ENCODE results near the gene LCA5L. TPM values are rescaled to one million over a fixed set of nuclear protein-coding genes. Genes with fewer than 3 reads are reported as not detected.
A peak's percentile ranks its signal among the peaks of the same experiment; 100 is the strongest.

LCA5L gene
- total RNA-seq, 1 donor from 2014 or later = 2.6 TPM

- H3K4me1 Mint-ChIP-seq (ENCODE audit: unreplicated experiment) = no peaks in the 10 kb centered on the region
- H3K27me3 Mint-ChIP-seq = no peaks in the 10 kb centered on the region
- no peaks in the 10 kb centered on the region for H3K36me3 Mint-ChIP-seq
- no peak overlapping the region for H3K4me3 Mint-ChIP-seq
- H3K27ac Mint-ChIP-seq = no peak overlapping the region
- H3K9me3 Mint-ChIP-seq = no peaks in the 10 kb centered on the region
- no peak for TF ChIP-seq CTCF (conservative IDR thresholded peaks at IDR 0.05)
- DNase-seq (ENCODE audit: extremely low spot score, unreplicated experiment) = no peak
These were observed 23.0 kb upstream of the LCA5L start for GRCh38 chr21:39468559-39468958.

GRCh38 chr21:39467746-39468145 is 22.2 kb upstream of the LCA5L start:
- H3K27me3 Mint-ChIP-seq = no peaks in the 10 kb centered on the region
- no peaks in the 10 kb centered on the region for H3K9me3 Mint-ChIP-seq
- no peaks in the 10 kb centered on the region for H3K36me3 Mint-ChIP-seq
- peak overlapping the region; percentile 57 for H3K27ac Mint-ChIP-seq
- no peak for TF ChIP-seq CTCF (conservative IDR thresholded peaks at IDR 0.05)
- DNase-seq (ENCODE audit: extremely low spot score, unreplicated experiment) = no peak
- no peak overlapping the region for H3K4me3 Mint-ChIP-seq
- H3K4me1 Mint-ChIP-seq (ENCODE audit: unreplicated experiment) = no peaks in the 10 kb centered on the region

- H3K9me3 Mint-ChIP-seq = no peaks in the 10 kb centered on the region
- no peaks in the 10 kb centered on the region for H3K27me3 Mint-ChIP-seq
- DNase-seq (ENCODE audit: extremely low spot score, unreplicated experiment) = no peak
- H3K27ac Mint-ChIP-seq = no peak overlapping the region
- H3K36me3 Mint-ChIP-seq = no peaks in the 10 kb centered on the region
- no peak for TF ChIP-seq CTCF (conservative IDR thresholded peaks at IDR 0.05)
- H3K4me3 Mint-ChIP-seq = no peak overlapping the region
- H3K4me1 Mint-ChIP-seq (ENCODE audit: unreplicated experiment) = no peaks in the 10 kb centered on the region
These were observed 21.0 kb upstream of the LCA5L start for GRCh38 chr21:39466584-39466983.

GRCh38 chr21:39463308-39463707 is 17.7 kb upstream of the LCA5L start:
- H3K27ac Mint-ChIP-seq = no peak overlapping the region
- no peak overlapping the region for H3K4me3 Mint-ChIP-seq
- DNase-seq (ENCODE audit: extremely low spot score, unreplicated experiment) = no peak
- no peaks in the 10 kb centered on the region for H3K36me3 Mint-ChIP-seq
- no peaks in the 10 kb centered on the region for H3K4me1 Mint-ChIP-seq (ENCODE audit: unreplicated experiment)
- H3K9me3 Mint-ChIP-seq = peaks cover 4% of the 10 kb centered on the region
- no peaks in the 10 kb centered on the region for H3K27me3 Mint-ChIP-seq
- TF ChIP-seq CTCF (conservative IDR thresholded peaks at IDR 0.05) = no peak

GRCh38 chr21:39461419-39461818 is 15.8 kb upstream of the LCA5L start:
- H3K4me1 Mint-ChIP-seq (ENCODE audit: unreplicated experiment) = no peaks in the 10 kb centered on the region

More at GRCh38 chr21:39461419-39461818, 15.8 kb upstream of the LCA5L start:
- DNase-seq (ENCODE audit: extremely low spot score, unreplicated experiment) = no peak
- H3K27ac Mint-ChIP-seq = no peak overlapping the region
- H3K4me3 Mint-ChIP-seq = no peak overlapping the region
- no peaks in the 10 kb centered on the region for H3K27me3 Mint-ChIP-seq
- no peaks in the 10 kb centered on the region for H3K36me3 Mint-ChIP-seq
- H3K9me3 Mint-ChIP-seq = peaks cover 4% of the 10 kb centered on the region
- no peak for TF ChIP-seq CTCF (conservative IDR thresholded peaks at IDR 0.05)

Measured in type B pancreatic cell (in vitro differentiated cells).